ENCODE data around the gene KANSL1L.
"Not testable (repeated sequence)": the region's sequence is repeated elsewhere in the genome, so short reads cannot be mapped to it uniquely, and the experiment has no call there.

The KANSL1L gene

DNA sequence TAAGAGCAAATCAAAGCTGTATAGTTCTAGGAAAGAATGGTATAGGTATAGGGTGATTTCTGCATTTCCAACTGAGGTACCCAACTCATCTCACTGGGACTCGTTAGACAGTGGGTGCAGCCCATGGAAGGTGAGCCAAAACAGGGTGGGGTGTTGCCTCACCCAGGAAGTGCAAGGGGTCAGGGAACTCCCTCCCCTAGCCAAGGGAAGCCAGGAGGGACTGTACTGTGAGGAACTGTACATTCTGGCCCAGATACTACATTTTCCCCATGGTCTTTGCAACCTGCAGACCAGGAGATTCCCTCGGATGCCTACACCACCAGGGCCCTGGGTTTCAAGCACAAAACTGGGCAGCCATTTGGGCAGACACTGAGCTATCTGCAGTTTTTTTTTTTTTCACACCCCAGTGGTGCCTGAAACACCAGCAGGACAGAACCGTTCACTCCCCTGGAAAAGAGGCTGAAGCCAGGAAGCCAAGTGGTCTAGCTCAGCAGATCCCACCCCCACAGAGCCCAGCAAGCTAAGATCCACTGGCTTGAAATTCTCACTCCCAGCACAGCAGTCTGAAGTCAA is 9.9 kb upstream of the KANSL1L start:
- DNase-seq (ENCODE audit: low read depth, low spot score): not testable (repeated sequence)
- peak overlapping the region; percentile 18 for H3K4me3 ChIP-seq (ENCODE audit: low read length)

DNA sequence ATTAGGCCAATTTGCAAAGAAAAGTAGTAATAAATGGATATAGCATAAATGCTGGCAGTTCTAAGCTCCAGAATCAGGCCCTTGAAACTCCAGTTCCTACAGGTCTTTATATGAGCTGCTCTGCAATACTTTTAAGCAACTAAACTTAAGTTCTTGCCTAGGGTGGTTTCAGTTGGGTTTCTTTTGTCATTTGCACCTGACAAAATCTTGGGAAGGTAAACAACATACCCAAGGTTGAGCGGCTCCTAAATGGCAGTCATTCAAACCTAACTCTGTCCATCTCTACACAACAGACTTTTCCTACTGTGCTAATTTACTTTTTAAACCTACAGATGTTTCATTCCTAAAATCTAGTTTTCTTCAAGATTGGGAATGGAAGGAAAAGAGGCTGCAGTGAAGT is 9.3 kb upstream of the KANSL1L start:
- no peak overlapping the region for H3K4me3 ChIP-seq (ENCODE audit: low read length)
- DNase-seq (ENCODE audit: low read depth, low spot score): no peak

DNA sequence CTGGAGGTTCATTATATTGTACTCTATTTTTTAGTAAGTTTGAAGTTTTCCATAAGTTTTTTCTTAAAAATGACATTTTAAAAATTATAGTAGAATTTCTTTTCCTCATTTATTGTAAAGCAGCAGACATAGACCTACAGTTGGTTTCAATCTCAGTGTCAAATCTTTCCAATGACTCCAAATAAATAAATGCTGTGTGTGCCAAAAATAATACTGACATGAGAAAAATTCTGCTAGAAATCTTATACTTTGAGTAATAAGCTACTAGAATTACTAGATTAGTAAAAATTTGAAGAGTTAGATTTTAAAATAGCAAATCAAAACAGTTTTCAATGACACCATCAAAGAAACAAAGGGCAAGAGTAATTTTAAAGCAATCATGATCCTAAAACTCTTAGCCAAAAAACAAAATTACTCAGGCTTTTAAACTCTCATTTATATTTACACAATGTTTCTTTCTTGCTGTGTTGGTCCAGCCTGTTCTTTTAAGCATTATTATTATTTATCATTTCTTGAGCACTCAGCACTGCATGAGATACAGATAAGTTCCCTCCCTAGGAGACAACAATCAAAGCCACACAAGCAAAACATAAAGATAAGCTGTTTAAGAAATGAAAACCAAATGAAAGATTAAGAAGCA is 8.3 kb upstream of the KANSL1L start:
- no peak overlapping the region for H3K4me3 ChIP-seq (ENCODE audit: low read length)
- no peak for DNase-seq (ENCODE audit: low read depth, low spot score)

DNA sequence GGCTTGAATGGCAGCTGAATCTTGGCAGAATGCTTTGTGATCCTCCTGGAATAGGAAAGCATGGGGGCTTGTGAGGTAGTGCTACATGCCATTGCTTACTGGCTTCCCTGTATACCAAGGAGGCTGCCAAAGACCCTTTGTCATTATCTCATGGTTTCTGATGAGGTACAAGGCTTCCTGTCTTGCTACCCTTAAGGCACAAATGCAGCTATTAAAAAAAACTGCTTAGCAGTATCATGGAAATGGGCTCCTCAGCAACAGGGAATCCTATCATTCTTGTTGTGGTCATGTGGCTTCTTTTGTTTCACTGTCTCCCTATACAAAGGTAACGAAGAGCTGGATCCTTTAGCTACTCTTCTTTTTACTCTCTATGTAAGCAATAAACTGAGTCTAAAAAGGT is 6.6 kb upstream of the KANSL1L start:
- H3K4me3 ChIP-seq (ENCODE audit: low read length): no peak overlapping the region
- peak; percentile 59 for DNase-seq (ENCODE audit: low read depth, low spot score)

DNA sequence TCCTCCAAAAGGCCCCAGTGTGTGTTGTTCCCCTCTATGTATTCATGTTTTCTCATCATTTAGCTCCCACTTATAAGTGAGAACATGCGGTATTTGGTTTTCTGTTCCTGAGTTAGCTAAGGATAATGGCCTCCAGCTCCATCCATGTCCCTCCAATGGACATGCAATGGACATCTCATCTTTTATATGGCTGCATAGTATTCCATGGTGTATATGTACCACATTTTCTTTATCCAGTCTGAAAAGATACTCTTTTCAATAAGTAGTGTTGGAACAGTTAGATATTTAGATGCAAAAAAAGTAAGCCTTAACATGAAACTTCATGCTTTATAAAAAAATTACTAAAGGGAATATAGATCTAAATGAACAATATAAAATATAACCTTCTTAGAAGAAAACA is 5.9 kb upstream of the KANSL1L start:
- H3K4me3 ChIP-seq (ENCODE audit: low read length); DNase-seq (ENCODE audit: low read depth, low spot score): not testable (repeated sequence)

DNA sequence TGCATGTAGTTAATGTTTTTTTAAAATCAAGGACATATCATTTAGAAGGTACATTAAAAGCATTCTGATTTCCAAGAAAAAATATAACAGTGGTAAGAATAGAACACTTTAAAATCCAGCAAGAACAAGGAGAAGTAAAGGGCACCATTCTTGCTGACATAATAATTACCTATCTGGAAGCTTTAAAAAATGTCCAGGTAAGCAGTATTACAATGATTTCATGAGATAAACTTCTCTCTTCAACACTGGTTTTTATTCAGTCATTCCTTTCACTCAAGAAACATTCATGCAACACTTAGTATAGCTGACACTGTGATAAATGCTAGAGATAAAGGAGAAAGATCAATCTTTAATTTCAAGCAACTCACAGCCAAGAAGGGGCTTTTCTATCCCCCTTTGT is 2.9 kb upstream of the KANSL1L start:
- DNase-seq (ENCODE audit: low read depth, low spot score): no peak
- H3K4me3 ChIP-seq (ENCODE audit: low read length): no peak overlapping the region

DNA sequence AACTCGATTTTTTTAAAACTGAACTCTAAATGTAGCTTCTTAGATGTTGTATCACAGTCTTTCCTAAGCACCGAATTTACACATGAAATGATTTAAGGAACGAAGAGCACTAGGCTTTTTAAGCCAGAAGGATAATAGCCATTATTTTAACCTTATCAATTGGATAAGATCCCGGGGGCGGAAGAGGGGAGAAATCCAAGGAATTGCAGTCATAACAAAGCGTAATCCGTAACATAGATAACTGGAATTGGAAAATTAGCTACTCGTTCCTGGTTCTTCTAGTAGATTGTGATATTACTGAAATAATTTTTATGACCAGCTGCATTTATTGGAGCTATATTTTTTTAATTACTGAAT is 988 bp upstream of the KANSL1L start:
- peak overlapping the region; percentile 60 for H3K4me3 ChIP-seq (ENCODE audit: low read length)

DNA sequence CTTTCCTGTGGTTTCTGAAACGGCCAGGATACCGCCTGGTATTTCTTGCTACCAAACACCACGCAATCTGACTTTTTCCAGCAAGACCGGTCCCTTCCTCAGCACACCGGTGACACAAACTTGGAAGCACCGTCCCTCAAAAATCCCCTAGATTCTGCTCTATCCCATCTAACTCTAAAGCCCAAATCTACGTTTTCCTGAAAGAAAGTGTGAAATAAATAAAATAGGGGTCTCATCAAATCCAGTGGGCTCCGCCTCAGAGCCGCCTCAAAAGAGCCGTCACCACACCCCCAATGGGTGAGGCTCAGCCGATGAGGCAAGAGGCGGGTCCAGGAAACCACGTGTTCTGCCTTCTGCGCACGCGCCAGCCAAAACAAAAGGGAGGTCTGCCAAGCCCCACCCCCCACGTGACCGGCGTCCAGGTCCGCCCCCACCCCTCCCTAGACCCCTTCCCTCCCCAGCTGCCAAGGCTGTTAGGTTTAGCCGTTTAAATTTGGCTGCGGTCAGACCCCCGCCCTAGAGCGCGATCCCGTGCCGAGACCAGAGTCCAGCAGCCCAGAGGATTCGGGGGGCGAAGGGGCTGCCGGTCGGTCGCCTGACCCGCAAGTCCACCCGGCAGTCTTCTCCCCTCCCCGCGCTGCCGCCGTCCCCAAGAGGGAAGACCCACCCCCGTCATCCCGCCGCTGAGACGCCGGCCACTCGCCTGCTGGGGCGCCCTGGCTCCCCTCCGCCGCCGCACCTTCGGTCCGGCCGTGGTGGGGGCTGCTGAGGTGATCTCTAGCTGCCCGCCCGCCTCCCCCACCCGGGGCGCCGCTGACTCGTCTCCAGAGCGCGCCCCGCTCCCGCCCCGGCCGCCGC is 534 bp downstream of the KANSL1L start:
- DNase-seq (ENCODE audit: low read depth, low spot score): peak; percentile 94

More for the DNA sequence above, 988 bp upstream of the KANSL1L start:
- DNase-seq (ENCODE audit: low read depth, low spot score): no peak

DNA sequence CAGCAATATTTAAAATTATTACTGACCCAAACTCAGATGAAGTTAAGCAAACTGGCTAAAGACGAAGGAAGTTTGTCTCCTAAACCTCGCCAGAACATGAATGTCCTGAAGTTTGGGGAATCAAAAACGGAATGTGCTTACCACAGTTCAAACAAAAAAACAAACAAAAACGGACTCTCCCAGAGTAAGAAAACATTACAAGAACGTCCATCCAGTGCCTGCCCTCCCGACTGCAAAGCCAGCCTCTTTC is 1.1 kb downstream of the KANSL1L start:
- no peak for DNase-seq (ENCODE audit: low read depth, low spot score)
- H3K4me3 ChIP-seq (ENCODE audit: low read length): peak overlapping the region; percentile 93

More for the DNA sequence above, 534 bp downstream of the KANSL1L start:
- peak overlapping the region; percentile 93 for H3K4me3 ChIP-seq (ENCODE audit: low read length)

DNA sequence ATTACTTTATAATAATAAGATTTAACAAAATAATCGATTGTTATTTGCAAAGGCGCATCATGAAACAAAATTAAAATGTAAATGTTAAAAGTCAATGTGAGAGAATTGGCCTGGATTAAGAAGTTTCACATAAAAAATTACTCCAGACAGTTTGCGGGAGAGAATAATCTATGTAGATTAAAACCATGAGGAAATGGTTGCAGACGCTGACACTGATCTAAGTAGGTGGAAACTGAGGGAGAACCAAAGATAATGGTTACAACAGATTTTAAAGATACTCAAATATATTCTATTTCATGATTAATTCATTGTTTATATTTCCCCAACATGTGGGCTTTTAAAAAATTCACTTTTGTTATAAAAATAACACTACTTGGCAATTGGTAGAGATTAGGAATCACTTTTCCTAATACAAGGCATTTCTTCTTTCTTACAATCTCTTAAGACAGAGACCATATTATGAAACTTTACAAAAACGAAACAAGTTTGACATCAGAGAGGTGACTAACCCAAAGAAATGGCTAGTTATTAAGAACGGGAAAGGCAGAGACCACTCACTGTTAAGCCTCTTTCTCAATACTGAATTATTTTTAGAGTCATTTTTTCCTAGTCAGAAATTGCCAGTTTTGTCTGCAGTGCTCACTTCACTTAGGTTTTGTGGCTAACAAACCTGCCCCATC is 1.6 kb downstream of the KANSL1L start:
- no peak for DNase-seq (ENCODE audit: low read depth, low spot score)
- H3K4me3 ChIP-seq (ENCODE audit: low read length): peak overlapping the region; percentile 93

DNA sequence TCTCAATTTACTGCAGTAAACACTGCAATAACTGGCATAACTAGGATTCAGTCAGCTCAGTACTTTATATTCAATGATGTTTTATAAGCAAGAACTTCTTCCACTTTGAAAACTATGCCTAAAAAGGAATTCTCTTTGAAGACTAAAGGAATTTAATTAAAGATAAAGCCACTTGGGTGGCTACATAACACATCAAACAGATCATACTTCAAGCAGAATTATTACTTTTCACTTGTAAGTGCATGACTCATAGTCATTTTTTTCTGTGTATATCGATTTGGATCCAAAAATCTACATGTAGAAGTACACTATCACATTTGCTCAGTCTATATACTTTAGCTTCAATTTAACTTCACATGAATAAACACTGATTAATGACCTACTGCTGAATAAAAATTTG is 4.0 kb downstream of the KANSL1L start:
- no peak for DNase-seq (ENCODE audit: low read depth, low spot score)
- no peak overlapping the region for H3K4me3 ChIP-seq (ENCODE audit: low read length)

DNA sequence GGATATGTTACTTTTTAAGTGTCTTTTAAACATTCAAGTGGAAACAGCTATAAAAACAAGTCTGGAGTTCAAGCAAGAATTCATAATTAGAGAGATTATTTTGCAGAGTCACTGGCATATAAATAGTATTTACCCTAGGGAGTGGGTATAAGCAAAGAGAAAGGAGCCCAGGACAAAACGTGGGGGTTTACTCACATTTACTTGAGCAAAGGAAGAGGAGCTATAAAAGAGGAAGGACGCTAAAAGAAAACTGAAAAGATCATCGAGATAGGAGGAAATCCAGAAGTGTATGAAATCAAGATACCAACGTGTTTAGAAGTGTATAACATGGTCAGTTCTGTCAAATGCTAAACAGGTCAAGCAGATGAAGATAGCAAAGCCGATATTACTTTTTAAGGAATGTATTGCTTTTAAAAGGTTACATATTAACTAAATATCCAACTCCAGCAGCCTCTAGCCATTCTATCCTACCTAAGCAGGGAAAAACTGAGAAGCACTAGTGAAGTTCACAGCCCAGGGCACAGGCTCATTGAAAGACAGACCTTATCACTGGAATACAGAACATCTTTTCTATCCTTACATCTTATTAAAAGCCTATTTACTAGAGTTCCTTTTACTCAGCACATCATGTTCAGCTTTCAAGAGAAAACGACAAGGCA is 8.6 kb downstream of the KANSL1L start:
- no peak for DNase-seq (ENCODE audit: low read depth, low spot score)
- no peak overlapping the region for H3K4me3 ChIP-seq (ENCODE audit: low read length)

DNA sequence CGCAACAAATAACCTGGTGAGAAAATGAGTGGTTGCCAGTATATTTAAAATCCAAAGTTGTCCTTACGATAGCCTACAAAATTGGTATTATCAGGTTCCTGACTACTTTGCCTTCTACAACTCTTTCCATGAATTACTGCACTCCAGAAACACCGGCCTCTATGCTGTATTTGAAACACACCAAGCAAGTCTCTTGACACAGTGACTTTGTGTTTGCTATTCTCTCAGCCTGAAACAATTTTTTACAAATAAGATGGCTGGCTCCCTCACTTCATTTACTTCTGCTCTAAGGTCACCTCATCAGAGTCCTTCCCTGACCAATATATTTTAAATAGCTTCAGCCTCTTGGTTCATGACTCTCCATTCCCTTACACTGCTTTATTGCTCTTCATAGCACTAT is 12.2 kb downstream of the KANSL1L start:
- no peak overlapping the region for H3K4me3 ChIP-seq (ENCODE audit: low read length)
- no peak for DNase-seq (ENCODE audit: low read depth, low spot score)

DNA sequence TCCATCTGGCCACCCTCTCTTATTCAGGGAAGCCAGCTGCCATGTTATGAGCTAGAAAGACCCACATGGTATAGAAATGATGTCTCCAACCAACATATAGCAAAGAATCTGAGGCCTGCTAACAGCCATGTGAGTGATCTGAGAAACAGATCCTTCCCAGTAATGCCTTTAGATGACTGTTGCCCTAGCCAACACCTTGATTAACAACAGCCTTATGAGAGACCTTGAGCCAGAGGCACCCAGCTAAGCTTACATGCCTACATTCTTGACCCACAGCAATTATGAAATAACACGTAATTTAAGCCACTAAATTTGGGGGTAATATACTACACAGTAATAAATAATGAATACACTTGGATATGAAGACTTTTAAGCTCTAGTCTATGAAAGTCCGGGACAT is 13.0 kb downstream of the KANSL1L start:
- no peak overlapping the region for H3K4me3 ChIP-seq (ENCODE audit: low read length)
- no peak for DNase-seq (ENCODE audit: low read depth, low spot score)

DNA sequence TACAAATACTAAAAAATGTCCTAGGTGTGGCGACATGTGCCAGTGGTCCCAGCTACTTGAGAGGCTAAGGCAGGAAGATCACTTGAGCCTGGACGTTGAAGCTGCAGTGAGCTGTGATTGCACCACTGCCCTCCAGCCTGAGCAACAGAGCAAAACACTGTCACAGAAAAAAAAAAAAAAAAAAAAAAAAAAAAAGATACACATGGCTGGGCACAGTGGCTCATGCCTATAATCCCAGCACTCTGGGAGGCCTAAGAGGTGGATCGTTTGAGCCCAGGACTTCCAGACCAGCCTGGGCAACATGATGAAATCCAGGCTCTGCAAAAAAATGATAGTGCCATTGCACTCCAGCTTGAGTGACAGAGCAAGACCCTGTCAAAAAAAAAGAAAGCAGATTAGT is 13.7 kb downstream of the KANSL1L start:
- H3K4me3 ChIP-seq (ENCODE audit: low read length): no peak overlapping the region
- no peak for DNase-seq (ENCODE audit: low read depth, low spot score)

DNA sequence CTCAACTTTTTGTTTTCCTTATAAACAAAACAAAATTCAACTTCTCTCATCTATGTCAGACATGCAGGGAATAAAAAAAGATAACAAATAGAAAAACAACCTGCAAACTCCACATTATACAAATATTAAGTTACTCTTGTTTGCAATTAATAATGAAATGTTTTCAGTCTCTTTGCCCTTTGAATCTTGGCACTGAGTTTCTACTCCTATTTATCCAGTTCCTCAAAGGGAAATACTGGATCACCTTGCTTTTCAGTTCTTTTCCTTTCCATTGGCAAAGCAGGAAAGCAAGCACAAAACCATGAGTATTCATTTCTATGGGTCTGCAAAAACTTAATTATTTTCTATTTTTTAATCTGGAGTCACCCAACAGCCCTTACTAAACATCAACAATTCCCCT is 23.6 kb downstream of the KANSL1L start:
- H3K4me3 ChIP-seq (ENCODE audit: low read length): no peak overlapping the region
- no peak for DNase-seq (ENCODE audit: low read depth, low spot score)

DNA sequence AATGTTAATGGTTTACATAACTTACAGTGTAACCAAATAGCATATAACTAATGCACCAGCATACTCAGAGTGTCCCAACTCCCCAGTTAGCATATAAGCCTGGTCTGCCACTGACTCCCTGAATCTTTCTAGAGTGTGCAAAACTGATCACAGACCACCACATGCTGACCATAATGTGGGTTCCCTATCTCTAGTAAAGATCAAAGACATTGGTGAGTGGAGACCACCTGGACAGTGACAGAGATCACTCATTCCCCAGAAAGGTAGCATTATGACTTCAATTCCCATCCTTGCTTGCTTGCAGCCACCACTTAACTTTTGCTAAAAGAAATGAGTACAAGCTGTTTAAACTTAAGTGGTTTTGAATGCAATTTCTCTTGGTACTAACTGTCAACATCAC is 39.0 kb downstream of the KANSL1L start:
- no peak overlapping the region for H3K4me3 ChIP-seq (ENCODE audit: low read length)
- DNase-seq (ENCODE audit: low read depth, low spot score): no peak

DNA sequence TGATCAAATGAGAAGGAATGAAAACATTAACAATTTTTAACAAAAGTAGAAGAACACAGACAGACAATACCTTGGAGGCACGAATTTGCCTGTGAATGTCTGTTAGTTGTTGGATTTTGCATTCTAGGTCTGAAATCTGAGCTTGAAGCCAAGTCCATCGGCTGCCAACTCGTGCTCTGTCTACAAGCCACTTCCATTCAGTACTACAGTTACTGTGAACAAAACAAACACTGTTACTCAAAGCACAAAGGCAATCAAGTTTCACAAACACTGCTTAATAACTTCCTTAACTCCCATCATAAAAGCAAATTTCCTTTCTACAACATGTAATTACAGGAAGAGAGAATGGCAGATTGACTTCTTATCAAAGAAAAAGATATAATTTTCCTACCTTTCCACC is 42.2 kb downstream of the KANSL1L start:
- H3K4me3 ChIP-seq (ENCODE audit: low read length): no peak overlapping the region

DNA sequence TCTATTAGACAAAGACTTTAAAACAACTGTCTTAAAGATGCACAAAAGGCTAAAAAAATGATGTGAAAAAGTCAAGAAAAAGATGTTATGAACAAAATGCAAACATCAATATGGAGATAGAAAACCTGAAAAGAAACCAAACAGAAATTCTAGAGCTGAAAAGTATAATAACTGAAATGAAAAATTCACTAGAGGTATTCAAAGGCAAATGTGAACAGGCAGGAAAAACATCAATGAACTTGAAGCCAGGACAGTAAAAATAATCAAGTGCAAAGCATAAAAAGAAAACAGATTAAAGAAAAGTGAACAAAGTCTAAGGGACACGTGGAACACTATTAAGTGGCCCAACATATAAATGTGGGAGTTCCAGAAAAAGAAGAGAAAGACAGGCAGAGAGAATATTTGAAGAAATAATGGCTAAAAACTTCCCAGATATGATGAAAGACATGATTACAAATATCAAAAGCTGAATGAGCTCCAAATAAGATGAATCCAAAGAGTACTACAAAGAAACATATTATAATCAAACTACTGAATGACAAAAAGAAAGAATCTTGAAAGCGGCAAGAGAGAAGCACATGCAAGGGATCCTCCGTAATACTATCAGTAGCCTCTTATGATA is 57.5 kb downstream of the KANSL1L start:
- no peak for DNase-seq (ENCODE audit: low read depth, low spot score)
- no peak overlapping the region for H3K4me3 ChIP-seq (ENCODE audit: low read length)

More for the DNA sequence above, 42.2 kb downstream of the KANSL1L start:
- no peak for DNase-seq (ENCODE audit: low read depth, low spot score)
